Activated CD8-positive, alpha-beta memory T cell treated with anti-CD3 and anti-CD28 coated beads, Interleukin-2, amount 50 U/mL, for 48 hours (primary cell): Measurements from ENCODE around the gene CENPM.

ENCODE experiments used
- DNase-seq: peaks from one replicate; pipeline ENCODE4 v3.0.0-alpha.2; 2020

CENPM gene

GRCh38 chr22:41893591-41894375 is 53.2 kb downstream of the CENPM start:
- no peak for DNase-seq

GRCh38 chr22:41892721-41893120 is 54.2 kb downstream of the CENPM start:
- DNase-seq, result no peak

- DNase-seq, result no peak
These were observed 55.5 kb downstream of the CENPM start for GRCh38 chr22:41891407-41891806.
